ENCODE measurements around the gene CDC25B. TPM values are rescaled to one million over a fixed set of nuclear protein-coding genes. Genes with fewer than 3 reads are reported as not detected.
"Not testable (repeated sequence)": the region's sequence is repeated elsewhere in the genome, so short reads cannot be mapped to it uniquely, and the experiment has no call there.

The CDC25B gene
- total RNA-seq, 2 donors from 2014 or later: 24.0 to 24.2 TPM

GRCh38 chr20:3783068-3783489 lies 13.0 kb upstream of the CDC25B start:
- peak; percentile 73 for DNase-seq (ENCODE audit: low spot score)
- intact Hi-C loops (cut with DNase I): no loop called here

- intact Hi-C loops (cut with DNase I): no loop called here
- DNase-seq (ENCODE audit: low spot score): peak; percentile 67
Measured at GRCh38 chr20:3783511-3784195, 12.5 kb upstream of the CDC25B start.

GRCh38 chr20:3784216-3784853 lies 11.8 kb upstream of the CDC25B start:
- intact Hi-C loops (cut with DNase I): no loop called here
- DNase-seq (ENCODE audit: low spot score): peak; percentile 78

GRCh38 chr20:3784863-3785239 lies 11.3 kb upstream of the CDC25B start:
- DNase-seq (ENCODE audit: low spot score): no peak
- intact Hi-C loops (cut with DNase I): loop anchor here in 1 of 2 donors (5.0 kb wide), 1 partner anchor 37 kb away; the partner anchor contains the start of gene AP5S1

- intact Hi-C loops (cut with DNase I): loop anchor here in 1 of 2 donors (5.0 kb wide), 1 partner anchor 37 kb away; the partner anchor contains the start of gene AP5S1
- DNase-seq (ENCODE audit: low spot score): peak; percentile 86
Measured at GRCh38 chr20:3785240-3786125, 10.6 kb upstream of the CDC25B start.

DNA sequence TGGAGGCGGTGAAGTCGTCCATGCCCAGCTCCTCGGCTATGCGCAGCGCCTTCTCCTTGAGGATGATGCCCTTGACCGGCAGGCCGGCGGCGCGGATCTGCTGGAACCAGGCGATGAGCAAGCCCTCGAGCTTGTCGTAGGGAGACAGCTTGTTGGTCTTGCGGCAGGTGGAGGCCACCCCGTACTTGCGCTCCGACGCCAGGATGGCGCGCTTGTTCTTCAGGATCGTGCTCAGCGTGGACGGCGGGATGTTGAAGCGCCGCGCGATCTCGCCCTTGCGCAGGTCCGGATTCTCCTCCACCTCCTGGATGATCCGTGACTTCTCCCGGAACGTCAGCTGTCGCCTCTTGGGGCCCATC lies 10.0 kb upstream of the CDC25B start:
- intact Hi-C loops (cut with DNase I): loop anchor here in 1 of 2 donors (5.0 kb wide), 1 partner anchor 36 kb away; the partner anchor contains the start of gene AP5S1
- DNase-seq (ENCODE audit: low spot score): peak; percentile 89

GRCh38 chr20:3786665-3787323 lies 9.3 kb upstream of the CDC25B start, which contains the start of gene CENPB:
Gene CENPB, minus strand, starts transcription at chr20:3786740. Its CDS starts 257 bp downstream, at chr20:3786483.
- DNase-seq (ENCODE audit: low spot score): peak; percentile 96
- intact Hi-C loops (cut with DNase I): loop anchor here in 1 of 2 donors (5.0 kb wide), 1 partner anchor 36 kb away; the partner anchor contains the start of gene AP5S1

GRCh38 chr20:3787324-3788014 lies 8.6 kb upstream of the CDC25B start:
- DNase-seq (ENCODE audit: low spot score): peak; percentile 66
- intact Hi-C loops (cut with DNase I): loop anchor here in 1 of 2 donors (5.0 kb wide), 1 partner anchor 35 kb away; the partner anchor contains the start of gene AP5S1

DNA sequence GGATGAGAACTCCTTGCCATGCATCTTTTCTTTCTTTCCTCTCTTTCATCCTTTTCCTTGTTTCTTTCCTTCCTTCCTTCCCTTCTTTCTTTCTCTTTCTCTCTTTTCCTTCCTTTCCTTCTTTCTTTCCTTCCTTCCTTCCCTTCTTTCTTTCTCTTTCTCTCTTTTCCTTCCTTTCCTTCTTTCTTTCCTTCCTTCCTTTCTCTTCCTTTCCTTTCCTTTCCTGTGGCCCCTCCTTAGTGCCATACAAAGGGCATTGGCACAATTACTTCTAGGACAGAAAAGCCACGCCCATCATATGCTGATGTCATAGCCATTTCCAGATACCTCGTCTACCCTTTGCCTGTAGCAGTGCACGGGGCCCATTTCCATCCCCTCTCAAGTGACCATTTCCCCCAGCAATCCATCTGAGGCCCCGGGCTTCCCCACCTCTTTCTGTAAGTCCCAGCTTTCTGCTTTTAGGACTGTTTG lies 7.4 kb upstream of the CDC25B start:
- no peak for DNase-seq (ENCODE audit: low spot score)
- intact Hi-C loops (cut with DNase I): loop anchor here (1.0 to 5.0 kb wide), 2 partner anchors 30 to 34 kb away; partner anchors contain the start of gene AP5S1 (in 1 of the 2)

GRCh38 chr20:3789201-3789600 lies 6.9 kb upstream of the CDC25B start:
- not testable (repeated sequence) for DNase-seq (ENCODE audit: low spot score)
- intact Hi-C loops (cut with DNase I): loop anchor here (1.0 to 5.0 kb wide), 2 partner anchors 29 to 33 kb away; partner anchors contain the start of gene AP5S1 (in 1 of the 2)

- intact Hi-C loops (cut with DNase I): not testable (repeated sequence)
Measured at GRCh38 chr20:3794168-3794567, 1.9 kb upstream of the CDC25B start.

GRCh38 chr20:3794701-3795420 lies 1.2 kb upstream of the CDC25B start:
- peak; percentile 52 for DNase-seq (ENCODE audit: low spot score)
- intact Hi-C loops (cut with DNase I): no loop called here

More at GRCh38 chr20:3794168-3794567, 1.9 kb upstream of the CDC25B start:
- DNase-seq (ENCODE audit: low spot score): not testable (repeated sequence)

GRCh38 chr20:3796477-3797225 lies 541 bp downstream of the CDC25B start:
- DNase-seq (ENCODE audit: low spot score): no peak
- intact Hi-C loops (cut with DNase I): no loop called here

DNA sequence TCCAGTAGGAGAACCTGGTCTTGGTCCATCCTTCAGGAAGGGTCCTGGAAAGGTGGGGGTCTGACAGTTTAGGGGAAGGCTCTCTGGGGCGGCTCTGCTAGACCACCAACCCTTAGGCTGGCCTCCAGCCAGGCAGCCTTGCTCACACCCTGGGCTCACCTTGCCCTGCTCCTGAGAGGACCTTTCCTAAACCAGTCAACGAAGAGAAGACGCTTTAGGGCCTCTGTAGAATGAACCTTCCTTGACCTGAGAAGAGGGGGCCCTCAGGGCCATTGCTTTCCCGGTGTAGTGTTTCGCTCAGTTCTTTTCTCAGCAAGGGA lies 1.1 kb downstream of the CDC25B start:
- intact Hi-C loops (cut with DNase I): no loop called here
- DNase-seq (ENCODE audit: low spot score): no peak

- peak; percentile 29 for DNase-seq (ENCODE audit: low spot score)
- intact Hi-C loops (cut with DNase I): no loop called here
Measured at GRCh38 chr20:3797592-3798372, 1.7 kb downstream of the CDC25B start.

- intact Hi-C loops (cut with DNase I): no loop called here
- peak; percentile 70 for DNase-seq (ENCODE audit: low spot score)
Measured at GRCh38 chr20:3798373-3798768, 2.3 kb downstream of the CDC25B start.

Measured in posterior vena cava (tissue), 2 donors.